GM12873 (cell line): ENCODE measurements around the gene HCRTR1.

ENCODE experiments used
- CTCF ChIP-seq: IDR thresholded peaks from 2 replicates; pipeline ENCODE4 v1.5.1; 2012; ENCODE audit warnings: low read depth, mild to moderate bottlenecking, moderate library complexity, low read length, control low read depth; ENCODE audit not compliant: insufficient read depth; ENCODE audit errors: missing control alignments

Gene HCRTR1

GRCh38 chr1:31576743-31577455 is 40.6 kb upstream of the HCRTR1 start:
- no peak for TF ChIP-seq CTCF

DNA sequence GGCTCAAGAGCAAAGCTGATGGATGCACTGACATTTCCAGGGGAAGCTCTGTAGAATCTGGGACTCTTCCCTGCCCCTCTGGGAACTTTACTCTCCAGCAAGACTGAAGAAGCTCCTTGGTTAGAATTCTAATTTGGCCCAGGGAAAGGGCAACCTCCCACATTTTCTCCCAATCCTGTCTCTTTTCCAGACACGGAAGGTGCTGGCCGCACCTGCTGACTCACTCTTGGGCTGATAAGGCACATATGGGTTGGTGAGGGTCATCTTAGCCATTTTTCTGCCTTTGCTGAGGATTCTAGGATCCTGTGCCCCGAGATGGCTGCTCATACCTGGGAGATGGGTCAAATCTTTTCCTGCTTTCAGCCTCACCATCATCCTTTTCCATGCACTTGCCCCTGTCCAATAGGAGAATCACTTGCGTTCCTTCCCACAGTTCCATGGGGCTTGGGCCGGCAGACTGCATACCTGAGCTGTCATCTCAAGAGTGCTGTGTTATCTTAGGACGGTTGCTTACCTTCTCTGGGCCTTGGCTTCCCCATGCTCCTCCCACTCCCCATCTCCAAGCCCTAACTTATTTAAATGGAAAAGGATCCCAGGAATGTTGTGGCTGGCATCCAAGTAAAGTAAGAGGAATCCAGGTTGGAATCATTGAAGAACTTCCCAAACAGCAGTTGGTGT is 39.8 kb upstream of the HCRTR1 start:
- TF ChIP-seq CTCF: no peak

DNA sequence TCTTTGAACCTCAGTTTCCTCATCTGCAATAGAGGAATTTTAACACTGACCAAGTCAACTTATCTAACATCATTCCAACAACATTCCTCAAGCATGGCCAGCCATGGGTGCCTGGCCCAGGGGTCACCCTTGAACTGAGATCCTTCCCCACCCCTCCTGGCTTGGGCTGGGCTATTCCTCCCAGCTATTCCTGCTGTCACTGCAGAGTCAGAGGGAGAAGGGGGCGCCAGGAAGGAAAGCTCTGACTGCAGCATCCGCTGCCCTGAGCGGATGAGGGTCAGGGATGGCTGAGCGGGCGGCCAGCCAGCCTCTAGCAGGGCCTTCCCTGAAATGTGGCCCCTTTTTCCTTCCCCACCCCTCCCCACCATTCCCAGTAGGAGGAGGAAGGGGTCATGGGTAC is 38.1 kb upstream of the HCRTR1 start:
- TF ChIP-seq CTCF: no peak

GRCh38 chr1:31580513-31580870 is 37.0 kb upstream of the HCRTR1 start:
- TF ChIP-seq CTCF: no peak

- no peak for TF ChIP-seq CTCF
Measured at GRCh38 chr1:31580891-31581603, 36.4 kb upstream of the HCRTR1 start.

DNA sequence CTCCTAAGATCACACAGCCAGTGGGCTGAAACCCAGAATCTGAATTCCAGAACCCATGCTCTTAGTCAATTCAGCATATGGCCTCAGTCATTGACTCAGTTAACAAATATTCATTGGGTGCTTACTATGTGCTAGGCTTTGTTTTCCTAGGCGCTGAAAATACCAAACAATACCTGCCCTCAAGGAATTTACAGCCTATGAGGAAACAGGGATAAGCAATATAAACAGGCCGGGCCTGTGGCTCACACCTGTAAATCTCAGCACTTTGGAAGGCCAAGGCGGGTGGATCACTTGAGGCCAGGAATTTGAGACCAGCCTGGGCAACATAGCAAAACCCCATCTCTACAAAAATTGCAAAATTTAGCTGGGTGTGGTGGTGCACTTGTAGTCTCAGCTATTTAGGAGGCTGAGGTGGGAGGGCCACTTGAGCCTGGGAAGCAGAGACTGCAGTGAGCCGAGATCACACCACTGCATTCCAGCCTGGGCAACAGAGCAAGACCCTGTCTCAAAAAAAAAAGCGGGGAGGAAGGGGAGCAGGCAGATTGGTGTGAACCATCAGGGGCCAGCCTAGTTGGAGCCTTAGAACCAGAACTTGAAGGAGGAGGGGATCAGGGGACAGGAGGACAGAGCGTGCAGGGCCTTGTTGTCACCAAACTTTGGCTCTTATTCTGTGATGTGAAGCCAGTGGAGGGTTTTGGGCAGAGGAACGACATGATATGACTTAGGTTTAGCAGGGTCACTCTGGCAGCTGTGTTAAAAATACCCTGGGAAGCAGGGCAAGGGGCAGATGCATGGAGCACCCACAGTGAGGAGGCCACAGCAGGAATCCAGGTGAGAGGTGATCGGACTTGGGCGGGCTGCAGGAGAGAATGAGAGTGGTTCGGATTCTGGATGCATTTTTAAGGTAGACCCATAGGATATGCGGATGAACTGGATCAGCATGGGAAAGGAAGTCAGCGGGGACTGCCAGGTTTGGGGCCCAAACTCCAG is 35.4 kb upstream of the HCRTR1 start:
- no peak for TF ChIP-seq CTCF
